ENCODE data around the gene VAMP1. TPM values are rescaled to one million over a fixed set of nuclear protein-coding genes. Genes with fewer than 3 reads are reported as not detected.

The VAMP1 gene
- total and polyA plus RNA-seq, 2 of the 8 experiments (the other 6 are each of a cell fraction or from before 2014, with no cell fraction given): 10.8 to 23.1 TPM

DNA sequence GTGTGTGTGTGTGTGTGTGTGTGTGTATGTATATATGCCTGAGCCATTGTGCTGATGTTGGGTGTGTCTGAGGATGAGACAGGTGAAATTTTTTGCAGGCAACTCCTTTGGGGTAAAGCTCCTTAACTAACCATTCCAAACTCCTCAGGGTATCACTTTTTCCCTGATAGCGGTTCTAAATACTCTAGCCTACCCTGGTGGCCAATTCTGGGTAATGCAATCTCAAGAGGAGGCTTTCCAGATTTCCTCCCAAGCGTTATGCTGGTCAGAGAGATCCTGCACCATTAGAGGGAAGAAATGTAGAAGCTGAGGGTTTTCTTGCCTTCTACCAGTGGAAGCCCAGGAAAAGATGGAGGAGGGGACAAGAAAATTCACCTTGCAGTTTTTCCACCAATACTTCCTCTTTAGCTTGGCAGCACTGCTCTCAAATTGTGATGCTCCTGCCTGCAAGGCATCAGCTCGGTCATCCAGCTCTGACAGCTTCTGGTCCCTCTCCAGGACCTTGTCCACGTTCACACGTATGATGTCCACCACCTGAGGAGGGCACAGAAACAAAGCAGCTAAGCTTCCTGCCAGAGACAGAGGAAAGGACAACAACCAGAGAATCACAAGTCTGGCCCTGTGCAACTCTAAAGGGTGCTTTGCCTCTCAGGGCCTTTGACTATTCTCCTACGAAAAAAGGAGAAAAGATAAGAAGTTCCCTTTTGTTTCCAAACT is 4.9 kb downstream of the VAMP1 start:
- 77% methylated on average over 6 of the region's 6 CpGs; no CpG with 5 or more reads in 1 of the 2 experiments for WGBS, 2 experiments (ENCODE audit: extremely low coverage in 1 of 2, insufficient coverage in 1 of 2, insufficient read length in 1 of 2, insufficient replicate concordance in 2 of 2, low coverage in 1 of 2, low lambda C conversion rate in 2 of 2, missing lambda C conversion rate in 1 of 2)
- H3K9me3 ChIP-seq (ENCODE audit: insufficient read depth in 2 of 2, low read depth in 1 of 2, low read length in 1 of 2): no peaks in the 10 kb centered on the region
- no peak overlapping the region for H3K18ac ChIP-seq (ENCODE audit: extremely low read depth, low read length)
- POLR2A ChIA-PET (ENCODE audit: partially characterized antibody): interaction anchor here (0.6 to 3.0 kb wide), 20 partner anchors 9 to 139 kb away, joined by 3 to 17 read pairs (median 4); partner anchors contain the start of genes GAPDH, MRPL51 and TNFRSF1A
- CTCF ChIA-PET (ENCODE audit: partially characterized antibody): interaction anchor here (0.6 to 10.5 kb wide), 69 partner anchors 9 to 478 kb away, joined by 3 to 202 read pairs (median 6); partner anchors contain the start of genes CD27, MRPL51, TAPBPL and TNFRSF1A
- H3K4ac ChIP-seq (replicated peaks; ENCODE audit: insufficient read length, low read depth, low read length): no peak overlapping the region
- no peak overlapping the region for H2BK12ac ChIP-seq (ENCODE audit: low read depth, low read length)
- no peak overlapping the region for H2BK15ac ChIP-seq (ENCODE audit: low read length)
- H3K79me2 ChIP-seq (ENCODE audit: control insufficient read depth in 1 of 2, insufficient read depth in 2 of 2, low read length in 2 of 2): peaks cover 0 to 15% of the 10 kb centered on the region in 2 experiments; a peak in 2 of 4 replicates
- FAIRE-seq (peak; percentile 55), DNase-seq (ENCODE audit: low read depth in 1 of 2, low spot score in 2 of 2) (peak in 1 of 2 experiments; percentile 70)
- H3K23ac ChIP-seq (ENCODE audit: insufficient read length): no peak overlapping the region
- H4K5ac ChIP-seq (ENCODE audit: insufficient read length, low read depth, low read length): no peak overlapping the region
- H3K9ac ChIP-seq (replicated peaks in 1 of 4; ENCODE audit: extremely low read depth in 1 of 4, low read depth in 3 of 4, low read length in 3 of 4): no peak overlapping the region
- H4K8ac ChIP-seq (ENCODE audit: extremely low read depth, insufficient read depth, low read length): no peak overlapping the region
- H3K14ac ChIP-seq (ENCODE audit: insufficient read length): no peak overlapping the region
- H3K27ac ChIP-seq (ENCODE audit: low read depth, low read length): no peak overlapping the region
- peaks cover 0 to 4% (median 0%) of the 10 kb centered on the region in 4 experiments; a peak in 1 of 7 replicates for H3K4me1 ChIP-seq (replicated peaks in 1 of 4; ENCODE audit: control insufficient read depth in 3 of 4, insufficient read depth in 4 of 4, low read length in 3 of 4)
- H3K36me3 ChIP-seq (ENCODE audit: control insufficient read depth in 2 of 4, insufficient read depth in 4 of 4, low read length in 3 of 4): peaks cover 5 to 38% (median 25%) of the 10 kb centered on the region in 4 experiments
- no peak overlapping the region for H3K4me2 ChIP-seq (ENCODE audit: insufficient read depth in 1 of 2, low read depth in 2 of 2, low read length in 2 of 2)
- H4K91ac ChIP-seq (replicated peaks; ENCODE audit: insufficient read length, low read length): no peak overlapping the region
- H2BK120ac ChIP-seq (replicated peaks; ENCODE audit: low read depth, low read length): no peak overlapping the region
- no peak overlapping the region for H2BK20ac ChIP-seq (ENCODE audit: low read length)
- no peak overlapping the region for H2AFZ ChIP-seq (ENCODE audit: low read length)
- no peak overlapping the region for H2BK5ac ChIP-seq (ENCODE audit: low read depth, low read length)
- peaks cover 4% of the 10 kb centered on the region for H3K79me1 ChIP-seq (ENCODE audit: low read depth, low read length)
- H3K4me3 ChIP-seq (ENCODE audit: extremely low read depth in 1 of 4, insufficient read depth in 2 of 4, low read depth in 3 of 4, low read length in 4 of 4): no peak overlapping the region
- peaks cover 8% of the 10 kb centered on the region for H3K23me2 ChIP-seq (ENCODE audit: low read depth, low read length)
- peaks cover 0 to 10% of the 10 kb centered on the region in 2 experiments for H4K20me1 ChIP-seq (replicated peaks in 1 of 2; ENCODE audit: control insufficient read depth in 1 of 2, insufficient read depth in 2 of 2, low read length in 2 of 2)
- H3K27me3 ChIP-seq (replicated peaks in 1 of 4; ENCODE audit: control insufficient read depth in 3 of 4, extremely low read depth in 1 of 4, insufficient read depth in 3 of 4, low read length in 3 of 4): no peaks in the 10 kb centered on the region; a peak in 1 of 7 replicates
- 0 out of 2 replicates have a peak overlapping the region, but pooled peaks have one; percentile 60 for H2AK5ac ChIP-seq (ENCODE audit: low read depth, low read length)
- H3K56ac ChIP-seq (replicated peaks; ENCODE audit: insufficient read length, low read depth, low read length): no peak overlapping the region
- TF ChIP-seq CEBPB (IDR thresholded peaks at IDR 0.05; ENCODE audit: low read depth, low read length) (0 out of 2 replicates have a peak, but pooled peaks have one; percentile 8), HDAC6 (IDR thresholded peaks at IDR 0.05; ENCODE audit: low read depth, low read length) (no peak), SIN3A (conservative IDR thresholded peaks at IDR 0.05 in 1 of 2, IDR thresholded peaks at IDR 0.05 in 1 of 2; ENCODE audit: low read depth in 1 of 2, low read length in 2 of 2) (no peak), RAD21 (IDR thresholded peaks at IDR 0.05 in 1 of 2, conservative IDR thresholded peaks at IDR 0.05 in 1 of 2; ENCODE audit: low read depth in 2 of 2, low read length in 2 of 2) (peak; percentile 99 to 100), YY1 (IDR thresholded peaks at IDR 0.05; ENCODE audit: low read depth, low read length) (0 out of 2 replicates have a peak, but pooled peaks have one; percentile 14), TCF12 (IDR thresholded peaks at IDR 0.05; ENCODE audit: low read depth, low read length) (no peak), RBBP5 (IDR thresholded peaks at IDR 0.05; ENCODE audit: borderline replicate concordance, low read depth, low read length) (no peak)
- TF ChIP-seq, protein P1, sequence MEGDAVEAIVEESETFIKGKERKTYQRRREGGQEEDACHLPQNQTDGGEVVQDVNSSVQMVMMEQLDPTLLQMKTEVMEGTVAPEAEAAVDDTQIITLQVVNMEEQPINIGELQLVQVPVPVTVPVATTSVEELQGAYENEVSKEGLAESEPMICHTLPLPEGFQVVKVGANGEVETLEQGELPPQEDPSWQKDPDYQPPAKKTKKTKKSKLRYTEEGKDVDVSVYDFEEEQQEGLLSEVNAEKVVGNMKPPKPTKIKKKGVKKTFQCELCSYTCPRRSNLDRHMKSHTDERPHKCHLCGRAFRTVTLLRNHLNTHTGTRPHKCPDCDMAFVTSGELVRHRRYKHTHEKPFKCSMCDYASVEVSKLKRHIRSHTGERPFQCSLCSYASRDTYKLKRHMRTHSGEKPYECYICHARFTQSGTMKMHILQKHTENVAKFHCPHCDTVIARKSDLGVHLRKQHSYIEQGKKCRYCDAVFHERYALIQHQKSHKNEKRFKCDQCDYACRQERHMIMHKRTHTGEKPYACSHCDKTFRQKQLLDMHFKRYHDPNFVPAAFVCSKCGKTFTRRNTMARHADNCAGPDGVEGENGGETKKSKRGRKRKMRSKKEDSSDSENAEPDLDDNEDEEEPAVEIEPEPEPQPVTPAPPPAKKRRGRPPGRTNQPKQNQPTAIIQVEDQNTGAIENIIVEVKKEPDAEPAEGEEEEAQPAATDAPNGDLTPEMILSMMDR (IDR thresholded peaks at IDR 0.05; ENCODE audit: control extremely low read depth in 1 of 3, insufficient read depth in 1 of 3, low read depth in 1 of 3, low read length in 3 of 3): peak in 2 of 3 experiments; percentile 90 to 95; a peak in 3 of 4 replicates

All from H1 (cell line).